Left ventricle myocardium superior (tissue), 1 donor: ENCODE measurements around the gene GOLGA6L6. TPM values are rescaled to one million over a fixed set of nuclear protein-coding genes. Genes with fewer than 3 reads are reported as not detected.
"Not testable (repeated sequence)": the region's sequence is repeated elsewhere in the genome, so short reads cannot be mapped to it uniquely, and the experiment has no call there.

Experiments used
- ATAC-seq: fragments of 200-7000 bp; cut with Tn5 transposase; one replicate; pipeline ENCODE4 v1.9.1; 2020; ENCODE audit warnings: mild to moderate bottlenecking, moderate library complexity
- DNase-seq: peaks from one replicate; pipeline ENCODE4 v3.0.0-alpha.2; 2020
- intact Hi-C: fragments of 100-400 bp; cut with micrococcal nuclease; formaldehyde crosslinking; loops from one replicate; pipeline ENCODE4 v1.11.0; 2022
- long read RNA-seq: library from polyadenylated mRNA; unstranded; transcript quantifications from one replicate; pipeline ENCODE4 v2.0.0, GENCODE V29; 2021
- total RNA-seq: library from RNA; stranded (reverse); fragmentation: NEBNext Ultra II Directional; extraction: Animal tissue kit (Norgen Biotek cat#: 25700); gene quantifications from one replicate; pipeline ENCODE4 v1.2.1, GENCODE V29; 2021
- donor health status: DM: no; HTN: yes; CAD: no; lungs with severe emphysema.

The GOLGA6L6 gene, protein sequence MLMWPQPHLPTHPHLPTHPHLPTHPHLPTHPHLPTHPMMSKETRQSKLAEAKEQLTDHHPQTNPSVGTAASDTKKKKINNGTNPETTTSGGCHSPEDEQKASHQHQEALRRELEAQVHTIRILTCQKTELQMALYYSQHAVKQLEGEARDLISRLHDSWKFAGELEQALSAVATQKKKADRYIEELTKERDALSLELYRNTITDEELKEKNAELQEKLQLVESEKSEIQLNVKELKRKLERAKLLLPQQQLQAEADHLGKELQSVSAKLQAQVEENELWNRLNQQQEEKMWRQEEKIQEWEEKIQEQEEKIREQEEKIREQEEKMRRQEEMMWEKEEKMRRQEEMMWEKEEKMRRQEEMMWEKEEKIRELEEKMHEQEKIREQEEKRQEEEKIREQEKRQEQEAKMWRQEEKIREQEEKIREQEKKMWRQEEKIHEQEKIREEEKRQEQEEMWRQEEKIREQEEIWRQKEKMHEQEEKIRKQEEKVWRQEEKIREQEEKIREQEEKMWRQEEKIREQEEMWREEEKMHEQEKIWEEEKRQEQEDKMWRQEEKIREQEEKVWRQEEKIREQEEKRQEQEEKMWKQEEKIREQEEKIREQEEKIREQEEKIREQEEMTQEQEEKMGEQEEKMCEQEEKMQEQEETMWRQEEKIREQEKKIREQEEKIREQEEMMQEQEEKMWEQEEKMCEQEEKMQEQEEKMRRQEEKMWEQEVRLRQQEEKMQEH
- total RNA-seq = not detected
- long read RNA-seq = 0 reads

DNA sequence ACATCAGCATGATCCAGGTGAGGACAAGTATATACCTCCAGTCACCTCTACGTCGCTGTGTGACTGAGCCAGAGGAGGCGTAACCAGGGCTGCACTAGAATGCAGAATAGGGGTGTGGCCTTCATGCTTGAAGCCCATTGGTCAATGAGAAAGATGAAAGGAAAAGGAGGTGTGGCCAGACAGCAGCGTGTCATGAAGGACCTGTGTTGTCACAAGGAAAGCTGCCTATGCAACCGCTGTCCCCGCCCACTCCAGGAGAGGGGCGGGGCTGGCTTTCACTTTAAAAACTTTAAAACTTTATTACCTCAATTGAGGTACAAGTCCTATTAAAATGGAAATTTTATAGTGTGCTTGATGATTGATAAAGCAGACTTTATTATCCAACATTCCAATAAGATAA, at the start of gene GOLGA6L6:
GOLGA6L6 (minus strand) TSS at position 101 of the 400 bp plus-strand sequence; CDS start at position 10, 91 bp downstream.
- ATAC-seq, intact Hi-C loops, DNase-seq: not testable (repeated sequence)

- DNase-seq, intact Hi-C loops, ATAC-seq: not testable (repeated sequence)
These were observed 48.5 kb upstream of the GOLGA6L6 start for GRCh38 chr15:20590069-20590468.

GRCh38 chr15:20586821-20587220, 45.2 kb upstream of the GOLGA6L6 start:
- DNase-seq, ATAC-seq, intact Hi-C loops: not testable (repeated sequence)

GRCh38 chr15:20582726-20583115, 41.1 kb upstream of the GOLGA6L6 start:
- ATAC-seq = peak; percentile 24
- intact Hi-C loops = not testable (repeated sequence)
- DNase-seq = peak; percentile 23

GRCh38 chr15:20582109-20582725, 40.6 kb upstream of the GOLGA6L6 start:
- intact Hi-C loops, DNase-seq: not testable (repeated sequence)
- peak; percentile 86 for ATAC-seq

GRCh38 chr15:20581261-20582108, 39.9 kb upstream of the GOLGA6L6 start:
- peak; percentile 86 for ATAC-seq

GRCh38 chr15:20579662-20580061, 38.1 kb upstream of the GOLGA6L6 start:
- ATAC-seq, intact Hi-C loops, DNase-seq: not testable (repeated sequence)

More at GRCh38 chr15:20581261-20582108, 39.9 kb upstream of the GOLGA6L6 start:
- intact Hi-C loops, DNase-seq: not testable (repeated sequence)

GRCh38 chr15:20551289-20551688, 9.7 kb upstream of the GOLGA6L6 start:
- intact Hi-C loops, DNase-seq, ATAC-seq: not testable (repeated sequence)

DNA sequence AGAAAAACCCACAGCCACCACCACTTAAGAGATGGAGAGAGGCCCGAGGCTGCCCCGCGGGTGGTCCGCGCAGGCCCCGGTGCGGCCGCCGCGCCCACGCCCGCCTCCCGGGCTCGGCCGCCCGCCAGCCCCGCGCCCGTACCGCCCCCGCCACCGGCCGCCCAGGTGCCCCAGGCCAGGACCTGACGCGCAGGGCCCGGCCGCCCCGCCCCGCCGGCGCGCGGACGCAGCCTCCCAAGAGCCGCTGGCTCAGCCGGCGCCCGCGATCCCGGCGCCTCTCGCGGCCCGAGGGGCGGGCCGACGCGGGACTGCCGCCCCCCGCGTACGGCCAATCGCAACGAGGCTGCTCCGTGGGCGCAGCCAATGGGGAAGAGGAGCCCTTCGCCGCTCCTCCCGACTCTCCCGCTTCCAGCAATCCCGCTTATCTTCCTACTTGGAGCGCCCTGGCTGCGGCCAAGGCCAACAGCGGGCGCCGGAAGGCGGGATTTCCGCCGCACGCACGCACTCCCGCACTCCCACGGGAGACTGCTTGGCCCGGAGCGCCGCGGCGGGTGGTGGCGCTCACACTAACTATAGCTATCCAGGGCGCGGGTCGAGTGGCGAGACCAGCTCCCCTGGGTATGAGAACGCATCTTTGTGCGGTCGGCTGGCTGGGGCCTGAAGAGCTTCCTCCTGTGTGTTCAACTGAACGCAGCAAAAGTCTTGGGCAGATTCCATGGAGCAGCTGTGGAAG, 35.5 kb downstream of the GOLGA6L6 start:
- intact Hi-C loops, ATAC-seq: not testable (repeated sequence)
- peak; percentile 30 for DNase-seq

DNA sequence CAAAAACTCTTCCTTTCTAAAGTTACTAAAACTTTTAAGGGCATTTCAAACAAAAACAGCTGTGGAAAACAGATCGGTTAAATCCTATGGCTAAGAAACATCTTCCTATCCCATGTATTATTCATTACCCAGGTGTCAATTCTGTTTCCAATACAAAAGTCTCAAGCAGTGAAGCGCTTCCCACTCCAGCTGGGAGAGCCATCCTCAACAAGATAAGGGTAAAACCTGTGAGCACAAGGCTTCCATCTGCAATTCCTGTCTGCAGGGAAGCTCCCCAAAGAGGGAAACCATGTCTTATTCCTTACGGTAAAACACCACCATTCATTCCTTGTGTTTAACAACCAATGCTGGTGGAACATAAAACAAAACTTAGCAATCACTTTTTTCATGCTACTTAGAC, 38.8 kb downstream of the GOLGA6L6 start:
- DNase-seq, intact Hi-C loops, ATAC-seq: not testable (repeated sequence)

- intact Hi-C loops, ATAC-seq, DNase-seq: not testable (repeated sequence)
These were observed 39.9 kb downstream of the GOLGA6L6 start for GRCh38 chr15:20501512-20502222.

DNA sequence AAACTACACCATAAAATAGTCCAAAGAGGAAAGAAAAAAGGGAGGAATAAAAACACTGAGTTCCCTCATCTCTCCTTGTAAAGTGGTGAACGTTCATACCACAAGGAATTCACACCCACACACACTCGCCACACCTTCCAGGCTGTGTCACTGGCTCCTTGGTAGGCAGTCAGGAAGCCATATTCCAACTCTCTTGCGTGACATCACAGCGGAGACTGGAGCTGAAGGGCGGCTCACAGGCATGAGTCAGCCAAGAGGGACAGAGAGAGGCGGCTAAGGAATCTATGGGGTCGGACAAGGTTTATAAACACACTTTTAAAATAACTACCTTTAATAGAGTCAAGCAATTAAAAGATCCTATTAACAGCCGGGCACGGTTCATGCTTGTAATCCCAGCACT, 43.8 kb downstream of the GOLGA6L6 start:
- DNase-seq, intact Hi-C loops, ATAC-seq: not testable (repeated sequence)

- DNase-seq, intact Hi-C loops: not testable (repeated sequence)
- peak; percentile 86 for ATAC-seq
These were observed 48.6 kb downstream of the GOLGA6L6 start for GRCh38 chr15:20493035-20493434.

DNA sequence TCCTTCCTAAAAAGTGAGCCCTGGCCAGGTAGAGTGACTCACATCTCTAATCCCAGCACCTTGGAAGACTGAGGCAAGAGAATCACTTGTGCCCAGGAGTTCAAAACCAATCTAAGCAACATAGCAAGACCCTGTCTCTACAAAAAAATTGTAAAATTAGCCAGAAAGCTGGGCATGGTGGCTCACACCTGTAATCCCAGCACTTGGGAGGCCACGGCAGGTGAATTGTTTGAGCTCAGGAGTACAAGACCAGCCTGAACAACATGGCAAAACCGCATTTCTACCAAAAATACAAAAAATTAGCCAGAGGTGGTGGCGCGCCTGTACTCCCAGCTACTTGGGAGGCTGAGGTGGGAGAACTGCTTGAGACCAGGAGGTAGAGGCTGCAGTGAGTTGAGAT, 49.0 kb downstream of the GOLGA6L6 start:
- intact Hi-C loops, ATAC-seq, DNase-seq: not testable (repeated sequence)

- DNase-seq = not testable (repeated sequence)
These were observed 52.3 kb downstream of the GOLGA6L6 start for GRCh38 chr15:20489320-20489719.

More at GRCh38 chr15:20489320-20489719, 52.3 kb downstream of the GOLGA6L6 start:
- intact Hi-C loops, ATAC-seq: not testable (repeated sequence)
